Esophagus squamous epithelium (tissue), 5 donors: ENCODE data around the gene RASA3. TPM values are rescaled to one million over a fixed set of nuclear protein-coding genes. Genes with fewer than 3 reads are reported as not detected.

Experiments
- DNase-seq: peaks from one replicate; lab custom pipeline; 2025; lab: John Stamatoyannopoulos, UW
- H3K27ac ChIP-seq, 4 donors: fragments of 200-600 bp; sonication (generic); one replicate each; pipeline ENCODE4 v1.5.1; 2016 to 2019; ENCODE audit warnings: mild to moderate bottlenecking in 1 of 4
- H3K27me3 ChIP-seq, 4 donors: fragments of 200-600 bp; sonication (generic); 1 replicate in 3 of 4; 2 replicates in 1 of 4; pipeline versions ENCODE4 v1.5.1 to v1.6.0; 2017 to 2021; ENCODE audit warnings: antibody characterized with exemption in 1 of 4
- H3K36me3 ChIP-seq, 3 donors: fragments of 200-600 bp; sonication (generic); one replicate each; pipeline ENCODE4 v1.5.1; 2016 to 2019
- H3K4me1 ChIP-seq, 3 donors: fragments of 200-600 bp; sonication (generic); one replicate each; pipeline ENCODE4 v1.5.1; 2017 to 2019
- H3K4me3 ChIP-seq, 4 donors: fragments of 200-600 bp; sonication (generic); 1 replicate in 3 of 4; 2 replicates in 1 of 4; pipeline ENCODE4 v1.5.1; 2016 to 2019; ENCODE audit warnings: mild to moderate bottlenecking in 2 of 4, moderate library complexity in 1 of 4
- H3K9me3 ChIP-seq, 3 donors: fragments of 200-600 bp; sonication (generic); one replicate each; pipeline ENCODE4 v1.5.1; 2016 to 2019
- POLR2A ChIP-seq, 4 donors: fragments of 450-650 bp; IDR thresholded peaks; one replicate each; pipeline ENCODE4 v1.6.1; 2017; ENCODE audit warnings: antibody characterized with exemption in 4 of 4, mild to moderate bottlenecking in 4 of 4, moderate library complexity in 3 of 4
- WGBS, 2 donors: methylation state at CpG; one replicate each; pipeline ENCODE4 v1.1.5; 2018; 5-methylcytosine and 5-hydroxymethylcytosine counted together
- intact Hi-C: fragments of 100-400 bp; cut with DNase I; formaldehyde crosslinking; loops from one replicate; pipeline ENCODE4 v1.15.0; 2022
- total RNA-seq, 4 donors: library from RNA; depleted of rRNA; stranded (reverse); fragments of >200 nt; gene quantifications; one replicate each; pipeline ENCODE4 v1.1.0, GENCODE V29; 2016
- TF ChIP-seq, protein P1 (sequence below), 6 experiments: fragments of 450-650 bp in 4 of 6; fragments of 200-600 bp in 2 of 6; sonication (generic) in 2 of 6; IDR thresholded peaks; one replicate each; pipeline ENCODE4 v1.5.1; 2016 to 2019; ENCODE audit warnings: antibody characterized with exemption in 6 of 6, mild to moderate bottlenecking in 4 of 6, moderate library complexity in 4 of 6
- donor health status: DM: yes; HTN: yes; CAD: no.

Gene RASA3
- total RNA-seq, 4 donors from 2014 or later: 1.4 to 8.8 (median 3.1) TPM

DNA sequence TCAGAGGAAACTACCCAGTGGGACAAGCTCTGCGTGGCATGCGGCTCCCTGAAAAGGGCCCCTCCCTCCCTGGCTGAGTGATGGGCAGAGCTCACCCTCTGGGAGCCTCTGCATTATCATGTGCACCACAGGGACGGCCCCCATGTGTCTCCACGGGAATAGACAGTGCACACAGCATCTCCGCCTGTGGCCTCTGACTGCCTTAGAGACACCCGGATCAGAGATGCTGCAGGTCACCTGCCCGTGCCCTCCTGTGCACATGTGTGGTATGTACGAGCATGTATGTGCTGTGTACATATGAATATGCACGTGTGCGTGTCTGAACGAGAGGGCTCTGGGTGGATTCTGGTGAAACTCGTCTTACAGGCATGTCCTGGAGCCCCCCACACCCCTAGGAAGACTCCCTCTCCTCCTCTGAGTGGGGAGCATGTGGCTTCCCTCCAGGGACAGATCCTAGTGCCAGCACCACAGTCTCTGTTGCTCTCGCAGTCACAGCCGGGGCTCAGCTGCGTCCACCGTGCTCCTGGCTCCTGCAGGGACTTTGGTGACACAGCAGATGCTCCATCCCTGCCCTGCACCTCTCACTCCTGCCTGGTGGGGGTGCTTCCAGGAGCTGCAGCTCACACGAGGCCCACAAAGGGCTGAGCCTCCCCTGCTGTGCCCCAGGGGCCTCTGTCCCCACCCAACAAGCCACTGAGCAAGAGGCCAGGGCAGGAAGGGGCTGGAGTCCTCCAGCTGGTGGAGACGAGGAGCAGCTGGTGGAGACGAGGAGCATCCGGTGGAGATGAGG, 178.2 kb downstream of the RASA3 start:
- Histone ChIP-seq H3K36me3 (no peaks in the 10 kb centered on the region), H3K9me3 (peaks cover 0 to under 1% (median 0%) of the 10 kb centered on the region in 3 donors), H3K27ac (no peak overlapping the region), H3K27me3 (peaks cover 0 to 6% (median 0%) of the 10 kb centered on the region in 4 donors), H3K4me1 (peaks cover 6 to 14% (median 12%) of the 10 kb centered on the region in 3 donors), H3K4me3 (no peak overlapping the region)
- no peak for DNase-seq
- 90 to 100% methylated on average over 2 to 4 of the region's 20 CpGs for WGBS, 2 donors
- intact Hi-C loops: no loop called here
- TF ChIP-seq, protein P1, sequence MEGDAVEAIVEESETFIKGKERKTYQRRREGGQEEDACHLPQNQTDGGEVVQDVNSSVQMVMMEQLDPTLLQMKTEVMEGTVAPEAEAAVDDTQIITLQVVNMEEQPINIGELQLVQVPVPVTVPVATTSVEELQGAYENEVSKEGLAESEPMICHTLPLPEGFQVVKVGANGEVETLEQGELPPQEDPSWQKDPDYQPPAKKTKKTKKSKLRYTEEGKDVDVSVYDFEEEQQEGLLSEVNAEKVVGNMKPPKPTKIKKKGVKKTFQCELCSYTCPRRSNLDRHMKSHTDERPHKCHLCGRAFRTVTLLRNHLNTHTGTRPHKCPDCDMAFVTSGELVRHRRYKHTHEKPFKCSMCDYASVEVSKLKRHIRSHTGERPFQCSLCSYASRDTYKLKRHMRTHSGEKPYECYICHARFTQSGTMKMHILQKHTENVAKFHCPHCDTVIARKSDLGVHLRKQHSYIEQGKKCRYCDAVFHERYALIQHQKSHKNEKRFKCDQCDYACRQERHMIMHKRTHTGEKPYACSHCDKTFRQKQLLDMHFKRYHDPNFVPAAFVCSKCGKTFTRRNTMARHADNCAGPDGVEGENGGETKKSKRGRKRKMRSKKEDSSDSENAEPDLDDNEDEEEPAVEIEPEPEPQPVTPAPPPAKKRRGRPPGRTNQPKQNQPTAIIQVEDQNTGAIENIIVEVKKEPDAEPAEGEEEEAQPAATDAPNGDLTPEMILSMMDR (IDR thresholded peaks at IDR 0.05): no peak
- TF ChIP-seq POLR2A (IDR thresholded peaks at IDR 0.05): no peak

- H3K4me3 ChIP-seq: no peak overlapping the region
- H3K27ac ChIP-seq: no peak overlapping the region
- H3K36me3 ChIP-seq: no peaks in the 10 kb centered on the region
- no peaks in the 10 kb centered on the region for H3K9me3 ChIP-seq
- no peak for DNase-seq
- peaks cover 0 to 6% (median 0%) of the 10 kb centered on the region in 4 donors for H3K27me3 ChIP-seq
- TF ChIP-seq, protein P1 (IDR thresholded peaks at IDR 0.05): no peak
- TF ChIP-seq POLR2A (IDR thresholded peaks at IDR 0.05): no peak
- intact Hi-C loops: loop anchor here (2.0 kb wide), 1 partner anchor 273 kb away; no protein-coding TSS in a partner anchor
- WGBS, 2 donors: 82% methylated on average over 8 of the region's 16 CpGs; no CpG with 5 or more reads in 1 of the 2 donors
- H3K4me1 ChIP-seq: peaks cover 6 to 14% (median 12%) of the 10 kb centered on the region in 3 donors
Observed at GRCh38 chr13:113953561-113953960, 178.9 kb downstream of the RASA3 start.

GRCh38 chr13:113952983-113953520, 179.4 kb downstream of the RASA3 start:
- intact Hi-C loops: loop anchor here (2.0 kb wide), 1 partner anchor 274 kb away; no protein-coding TSS in a partner anchor
- Histone ChIP-seq H3K27me3 (peaks cover 0 to 6% (median 0%) of the 10 kb centered on the region in 4 donors), H3K4me3 (no peak overlapping the region), H3K9me3 (no peaks in the 10 kb centered on the region), H3K27ac (no peak overlapping the region), H3K36me3 (no peaks in the 10 kb centered on the region), H3K4me1 (peaks cover 6 to 14% (median 12%) of the 10 kb centered on the region in 3 donors)
- no peak for DNase-seq
- TF ChIP-seq, protein P1 (IDR thresholded peaks at IDR 0.05): no peak
- TF ChIP-seq POLR2A (IDR thresholded peaks at IDR 0.05): no peak
- WGBS, 2 donors: 80 to 84% methylated on average over 1 to 7 of the region's 18 CpGs

GRCh38 chr13:113952151-113952982, 180.1 kb downstream of the RASA3 start:
- Histone ChIP-seq H3K36me3 (no peaks in the 10 kb centered on the region), H3K4me1 (peaks cover 10 to 21% (median 14%) of the 10 kb centered on the region in 3 donors), H3K9me3 (no peaks in the 10 kb centered on the region), H3K27ac (no peak overlapping the region), H3K4me3 (no peak overlapping the region), H3K27me3 (peaks cover 0 to 6% (median 0%) of the 10 kb centered on the region in 4 donors)
- DNase-seq: no peak
- 76 to 88% methylated on average over 9 to 11 of the region's 42 CpGs for WGBS, 2 donors
- no peak for TF ChIP-seq POLR2A (IDR thresholded peaks at IDR 0.05)
- TF ChIP-seq, protein P1 (IDR thresholded peaks at IDR 0.05): no peak
- intact Hi-C loops: loop anchor here (2.0 kb wide), 1 partner anchor 274 kb away; no protein-coding TSS in a partner anchor
